ENCODE data around the gene IL20RB. TPM values are rescaled to one million over a fixed set of nuclear protein-coding genes. Genes with fewer than 3 reads are reported as not detected.
"Not testable (repeated sequence)": the region's sequence is repeated elsewhere in the genome, so short reads cannot be mapped to it uniquely, and the experiment has no call there.

Gene IL20RB
- total RNA-seq, 1 donor from 2014 or later = 0.43 TPM

GRCh38 chr3:136979204-136979603, 21.4 kb downstream of the IL20RB start:
- intact Hi-C loops (cut with DNase I) = no loop called here
- no peak for ATAC-seq
- no peak for DNase-seq (ENCODE audit: missing footprints)

- DNase-seq (ENCODE audit: missing footprints) (no peak), ATAC-seq (no peak)
- intact Hi-C loops (cut with DNase I) = no loop called here
Measured at GRCh38 chr3:136979684-136980083, 21.9 kb downstream of the IL20RB start.

- no peak for DNase-seq (ENCODE audit: missing footprints)
- ATAC-seq = no peak
- intact Hi-C loops (cut with DNase I) = no loop called here
Measured at GRCh38 chr3:136982033-136982432, 24.2 kb downstream of the IL20RB start.

- ATAC-seq = no peak
- intact Hi-C loops (cut with DNase I) = no loop called here
- no peak for DNase-seq (ENCODE audit: missing footprints)
Measured at GRCh38 chr3:136982520-136983138, 24.8 kb downstream of the IL20RB start.

- ATAC-seq (peak; percentile 50), DNase-seq (ENCODE audit: missing footprints) (no peak)
- intact Hi-C loops (cut with DNase I) = no loop called here
Measured at GRCh38 chr3:136984837-136985236, 27.1 kb downstream of the IL20RB start.

- DNase-seq (ENCODE audit: missing footprints); intact Hi-C loops (cut with DNase I); ATAC-seq: not testable (repeated sequence)
Measured at GRCh38 chr3:136987398-136987980, 29.7 kb downstream of the IL20RB start.

GRCh38 chr3:136988651-136989050, 30.9 kb downstream of the IL20RB start:
- DNase-seq (ENCODE audit: missing footprints) = no peak
- intact Hi-C loops (cut with DNase I) = no loop called here
- no peak for ATAC-seq

- intact Hi-C loops (cut with DNase I) = loop anchor here (10.0 kb wide), 1 partner anchor 135 kb away; no protein-coding TSS in a partner anchor
- no peak for DNase-seq (ENCODE audit: missing footprints)
- no peak for ATAC-seq
Measured at GRCh38 chr3:136989781-136990524, 32.2 kb downstream of the IL20RB start.

- intact Hi-C loops (cut with DNase I) = loop anchor here (10.0 kb wide), 1 partner anchor 136 kb away; no protein-coding TSS in a partner anchor
- no peak for ATAC-seq
Measured at GRCh38 chr3:136990826-136991225, 33.0 kb downstream of the IL20RB start.

GRCh38 chr3:136992115-136992514, 34.3 kb downstream of the IL20RB start:
- intact Hi-C loops (cut with DNase I) = loop anchor here (10.0 kb wide), 1 partner anchor 137 kb away; no protein-coding TSS in a partner anchor
- ATAC-seq (no peak), DNase-seq (ENCODE audit: missing footprints) (no peak)

More at GRCh38 chr3:136990826-136991225, 33.0 kb downstream of the IL20RB start:
- no peak for DNase-seq (ENCODE audit: missing footprints)

GRCh38 chr3:136994772-136995516, 37.2 kb downstream of the IL20RB start:
- DNase-seq (ENCODE audit: missing footprints) = peak; percentile 89
- intact Hi-C loops (cut with DNase I) = loop anchor here (10.0 kb wide), 1 partner anchor 140 kb away; no protein-coding TSS in a partner anchor
- ATAC-seq = peak; percentile 92

GRCh38 chr3:136995652-136996051, 37.9 kb downstream of the IL20RB start:
- ATAC-seq (peak; percentile 46), DNase-seq (ENCODE audit: missing footprints) (no peak)
- intact Hi-C loops (cut with DNase I) = loop anchor here (10.0 kb wide), 1 partner anchor 141 kb away; no protein-coding TSS in a partner anchor

- DNase-seq (ENCODE audit: missing footprints) (no peak), ATAC-seq (no peak)
- intact Hi-C loops (cut with DNase I) = no loop called here
Measured at GRCh38 chr3:137000039-137000438, 42.3 kb downstream of the IL20RB start.

GRCh38 chr3:137007376-137007775, 49.6 kb downstream of the IL20RB start:
- intact Hi-C loops (cut with DNase I); ATAC-seq; DNase-seq (ENCODE audit: missing footprints): not testable (repeated sequence)

GRCh38 chr3:137008131-137008530, 50.3 kb downstream of the IL20RB start:
- intact Hi-C loops (cut with DNase I) = no loop called here
- no peak for ATAC-seq
- DNase-seq (ENCODE audit: missing footprints) = no peak

GRCh38 chr3:137008976-137009375, 51.2 kb downstream of the IL20RB start:
- intact Hi-C loops (cut with DNase I) = no loop called here
- ATAC-seq (no peak), DNase-seq (ENCODE audit: missing footprints) (no peak)

GRCh38 chr3:137010137-137010536, 52.4 kb downstream of the IL20RB start:
- intact Hi-C loops (cut with DNase I) = loop anchor here (5.0 kb wide), 2 partner anchors 193 to 618 kb away; partner anchors contain the start of gene SLC35G2
- ATAC-seq (no peak), DNase-seq (ENCODE audit: missing footprints) (no peak)

- intact Hi-C loops (cut with DNase I) = loop anchor here (5.0 kb wide), 2 partner anchors 194 to 619 kb away; partner anchors contain the start of gene SLC35G2
- DNase-seq (ENCODE audit: missing footprints) (no peak), ATAC-seq (no peak)
Measured at GRCh38 chr3:137011153-137011552, 53.4 kb downstream of the IL20RB start.

GRCh38 chr3:137012097-137012501, 54.3 kb downstream of the IL20RB start:
- ATAC-seq = no peak
- DNase-seq (ENCODE audit: missing footprints) = no peak
- intact Hi-C loops (cut with DNase I) = loop anchor here (5.0 kb wide), 2 partner anchors 195 to 620 kb away; partner anchors contain the start of gene SLC35G2
